SK-N-MC (cell line): ENCODE data around the gene REG1A.

Experiments
- EZH2 ChIP-seq: fragments of 200-600 bp; sonication (generic); IDR thresholded peaks from one replicate; pipeline ENCODE4 v1.6.1; 2017; ENCODE audit warnings: antibody characterized with exemption
- POLR2AphosphoS5 ChIP-seq: IDR thresholded peaks from 2 replicates; pipeline ENCODE4 v1.6.1; 2012; ENCODE audit warnings: mild to moderate bottlenecking, low read depth, low read length, borderline replicate concordance

GRCh38 chr2:79114797-79115494 is 5.3 kb upstream of the REG1A start:
- TF ChIP-seq EZH2 (no peak), POLR2AphosphoS5 (no peak)
